Activated CD4-positive, alpha-beta T cell treated with anti-CD3 and anti-CD28 coated beads, Interleukin-2, Interleukin-6, amounts not matched to agents 100 ng/mL and 50 ng/mL, durations not matched to agents 16 hours and 8 hours (primary cell): ENCODE data around the gene ABCA1.
"Not testable (repeated sequence)": the region's sequence is repeated elsewhere in the genome, so short reads cannot be mapped to it uniquely, and the experiment has no call there.

Experiments used
- DNase-seq: peaks from one replicate; pipeline ENCODE4 v3.0.0-alpha.2; 2020

The ABCA1 gene

GRCh38 chr9:104868303-104868686 is 59.7 kb downstream of the ABCA1 start:
- no peak for DNase-seq

- DNase-seq: no peak
Measured at GRCh38 chr9:104866191-104866590, 61.8 kb downstream of the ABCA1 start.

GRCh38 chr9:104864675-104865104 is 63.3 kb downstream of the ABCA1 start:
- no peak for DNase-seq

GRCh38 chr9:104863180-104863883 is 64.6 kb downstream of the ABCA1 start:
- peak; percentile 66 for DNase-seq

GRCh38 chr9:104861397-104861796 is 66.6 kb downstream of the ABCA1 start:
- no peak for DNase-seq

GRCh38 chr9:104860263-104860662 is 67.7 kb downstream of the ABCA1 start:
- DNase-seq: no peak

GRCh38 chr9:104858846-104859245 is 69.1 kb downstream of the ABCA1 start:
- DNase-seq: no peak

GRCh38 chr9:104858271-104858670 is 69.7 kb downstream of the ABCA1 start:
- DNase-seq: no peak

GRCh38 chr9:104856413-104856941 is 71.5 kb downstream of the ABCA1 start:
- no peak for DNase-seq

- no peak for DNase-seq
Measured at GRCh38 chr9:104855807-104856206, 72.1 kb downstream of the ABCA1 start.

- not testable (repeated sequence) for DNase-seq
Measured at GRCh38 chr9:104855258-104855657, 72.7 kb downstream of the ABCA1 start.

- no peak for DNase-seq
Measured at GRCh38 chr9:104854613-104855012, 73.3 kb downstream of the ABCA1 start.

- DNase-seq: no peak
Measured at GRCh38 chr9:104853683-104854082, 74.3 kb downstream of the ABCA1 start.

GRCh38 chr9:104853159-104853558 is 74.8 kb downstream of the ABCA1 start:
- no peak for DNase-seq

GRCh38 chr9:104851546-104851920 is 76.4 kb downstream of the ABCA1 start:
- no peak for DNase-seq

- DNase-seq: no peak
Measured at GRCh38 chr9:104850786-104851545, 77.0 kb downstream of the ABCA1 start.

GRCh38 chr9:104849023-104849422 is 78.9 kb downstream of the ABCA1 start:
- no peak for DNase-seq

GRCh38 chr9:104844710-104845109 is 83.2 kb downstream of the ABCA1 start:
- no peak for DNase-seq

GRCh38 chr9:104843644-104844240 is 84.2 kb downstream of the ABCA1 start:
- no peak for DNase-seq

- DNase-seq: no peak
Measured at GRCh38 chr9:104842698-104843097, 85.3 kb downstream of the ABCA1 start.

- DNase-seq: no peak
Measured at GRCh38 chr9:104841601-104842141, 86.3 kb downstream of the ABCA1 start.

- DNase-seq: no peak
Measured at GRCh38 chr9:104838958-104839357, 89.0 kb downstream of the ABCA1 start.

GRCh38 chr9:104836767-104837166 is 91.2 kb downstream of the ABCA1 start:
- no peak for DNase-seq

- DNase-seq: no peak
Measured at GRCh38 chr9:104836235-104836634, 91.7 kb downstream of the ABCA1 start.
